GM18498 (cell line): ENCODE measurements around the gene MAMSTR.
"Not testable (repeated sequence)": the region's sequence is repeated elsewhere in the genome, so short reads cannot be mapped to it uniquely, and the experiment has no call there.

Source experiments
- ATAC-seq: cut with Tn5 transposase; IDR thresholded peaks from one replicate; pipeline ENCODE4 v1.9.1; 2021; ENCODE audit warnings: mild to moderate bottlenecking, moderate library complexity; ENCODE audit not compliant: unreplicated experiment

The MAMSTR gene, protein sequence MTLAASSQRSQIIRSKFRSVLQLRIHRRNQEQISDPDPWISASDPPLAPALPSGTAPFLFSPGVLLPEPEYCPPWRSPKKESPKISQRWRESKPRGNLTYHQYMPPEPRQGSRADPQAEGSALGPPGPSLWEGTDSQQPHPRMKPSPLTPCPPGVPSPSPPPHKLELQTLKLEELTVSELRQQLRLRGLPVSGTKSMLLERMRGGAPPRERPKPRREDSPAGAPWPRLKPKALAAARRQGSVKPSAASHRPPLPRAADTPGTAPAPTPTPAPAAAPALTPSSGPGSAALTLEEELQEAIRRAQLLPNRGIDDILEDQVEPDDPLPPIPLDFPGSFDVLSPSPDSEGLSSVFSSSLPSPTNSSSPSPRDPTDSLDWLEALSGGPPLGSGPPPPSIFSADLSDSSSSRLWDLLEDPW

DNA sequence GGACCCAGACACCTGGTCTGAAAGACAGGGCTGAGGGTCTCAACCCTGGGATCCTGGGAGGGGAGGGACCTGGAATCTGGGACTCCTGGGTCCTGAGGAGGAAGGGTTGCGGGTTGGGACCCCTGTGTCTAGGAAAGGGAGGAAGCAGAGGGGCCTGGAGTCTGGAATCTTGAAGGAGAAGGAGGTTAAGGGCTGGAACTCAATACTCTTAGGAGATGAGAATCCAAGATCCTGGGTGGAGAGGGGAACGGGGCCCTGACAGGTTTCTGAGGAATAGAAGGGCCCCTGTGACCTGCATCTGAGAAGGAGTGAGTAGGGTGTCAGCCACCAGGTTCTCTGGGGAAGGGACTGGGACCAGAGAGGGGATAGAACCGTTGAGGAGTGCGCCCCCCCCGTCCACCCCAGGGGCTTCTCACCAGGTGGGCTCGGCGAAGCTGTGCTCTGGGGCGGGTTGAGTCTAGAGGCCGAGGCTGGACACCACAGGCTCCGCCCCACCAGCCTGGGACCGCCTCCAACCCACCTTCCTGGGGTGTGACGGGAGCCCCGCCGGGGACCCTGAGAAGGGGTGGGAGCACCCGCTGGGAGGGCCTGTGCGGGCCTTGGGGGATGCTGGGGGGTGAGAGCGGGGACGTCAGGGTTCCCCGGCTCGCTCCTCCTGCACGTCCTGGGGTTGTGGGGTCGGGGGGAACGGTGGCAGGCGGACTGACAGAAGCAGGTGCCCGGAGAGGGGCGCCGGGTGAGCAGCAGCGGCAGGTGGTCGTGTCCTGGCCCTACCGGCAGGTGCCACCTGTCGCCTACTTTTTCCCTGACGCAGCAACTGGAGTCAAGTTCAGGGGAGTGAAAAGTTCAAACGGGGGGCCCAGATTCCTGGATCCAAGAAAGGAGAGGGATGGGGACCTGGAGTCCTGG, at the start of gene MAMSTR:
MAMSTR (minus strand) TSS at position 463 of the 909 bp plus-strand sequence. CDS start 694 bp downstream, outside the sequence.
- ATAC-seq: no peak

DNA sequence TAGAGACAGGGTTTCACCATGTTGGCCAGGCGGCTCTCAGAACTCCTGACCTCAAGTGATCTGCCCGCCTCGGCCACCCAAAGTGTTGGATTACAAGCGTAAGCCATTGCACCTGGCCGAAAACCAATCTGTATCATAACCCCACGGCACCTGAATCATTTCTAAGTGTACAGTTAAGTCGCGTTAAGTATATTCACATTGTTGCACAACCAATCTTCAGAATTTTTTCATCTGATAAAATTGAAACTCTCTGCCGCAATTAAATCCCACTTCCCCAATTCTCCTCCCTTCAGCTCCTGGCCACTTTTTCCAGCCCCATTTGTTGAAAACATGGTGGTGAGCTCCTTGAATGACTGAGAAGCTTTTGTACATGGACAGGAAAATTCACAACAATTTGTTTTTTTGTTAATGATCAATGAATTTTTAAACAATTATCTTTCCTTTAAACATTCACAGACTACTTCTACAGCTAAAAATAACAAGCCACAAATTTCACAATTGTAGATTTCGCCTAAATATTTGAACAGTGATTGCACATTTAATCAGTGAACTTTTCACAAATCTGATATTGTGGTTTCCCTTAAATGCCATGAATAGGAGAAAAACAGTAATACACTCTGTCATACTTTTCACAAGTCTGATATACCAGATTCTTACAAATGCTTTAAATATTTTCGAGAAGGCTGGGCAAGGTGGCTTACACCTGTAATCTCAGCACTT, 49.6 kb upstream of the MAMSTR start:
- no peak for ATAC-seq

DNA sequence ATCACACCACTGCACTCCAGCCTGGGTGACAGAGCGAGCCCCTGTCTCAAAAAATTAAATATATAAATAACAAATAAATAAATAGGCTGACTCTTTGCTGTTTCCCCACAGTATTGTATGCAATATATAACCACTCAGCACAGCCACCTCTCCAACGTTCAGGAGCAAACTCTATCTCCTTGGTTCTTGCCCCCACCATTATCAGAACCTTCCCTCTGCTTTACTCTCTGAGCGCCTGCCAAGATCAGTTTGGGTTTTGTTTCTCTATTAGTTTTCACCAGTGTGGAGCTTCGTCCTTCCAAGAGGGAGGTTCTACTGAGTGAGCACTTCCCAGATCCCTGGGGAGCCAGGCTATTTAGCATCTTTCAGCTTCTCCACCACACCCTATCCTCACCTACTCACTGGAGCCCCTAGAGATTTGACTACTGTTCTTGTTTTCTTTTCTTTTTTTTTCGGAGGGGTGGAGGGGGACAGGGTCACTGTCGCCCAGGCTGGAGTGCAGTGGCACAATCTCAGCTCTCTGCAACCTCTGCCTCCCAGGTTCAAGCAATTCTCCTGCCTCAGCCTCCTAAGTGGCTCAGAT, 48.7 kb upstream of the MAMSTR start:
- not testable (repeated sequence) for ATAC-seq

DNA sequence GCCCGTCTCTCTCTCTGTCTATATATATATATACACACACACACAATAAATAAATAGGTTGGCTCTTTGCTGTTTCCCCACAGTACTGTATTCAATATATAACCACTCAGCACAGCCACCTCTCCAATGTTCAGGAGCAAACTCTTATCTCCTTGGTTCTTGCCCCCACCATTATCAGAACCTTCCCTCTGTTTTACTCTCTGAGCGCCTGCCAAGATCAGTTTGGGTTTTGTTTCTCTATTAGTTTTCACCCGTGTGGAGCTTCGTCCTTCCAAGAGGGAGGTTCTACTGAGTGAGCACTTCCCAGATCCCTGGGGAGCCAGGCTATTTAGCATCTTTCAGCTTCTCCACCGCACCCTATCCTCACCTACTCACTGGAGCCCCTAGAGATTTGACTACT, 46.3 kb upstream of the MAMSTR start:
- ATAC-seq: not testable (repeated sequence)

DNA sequence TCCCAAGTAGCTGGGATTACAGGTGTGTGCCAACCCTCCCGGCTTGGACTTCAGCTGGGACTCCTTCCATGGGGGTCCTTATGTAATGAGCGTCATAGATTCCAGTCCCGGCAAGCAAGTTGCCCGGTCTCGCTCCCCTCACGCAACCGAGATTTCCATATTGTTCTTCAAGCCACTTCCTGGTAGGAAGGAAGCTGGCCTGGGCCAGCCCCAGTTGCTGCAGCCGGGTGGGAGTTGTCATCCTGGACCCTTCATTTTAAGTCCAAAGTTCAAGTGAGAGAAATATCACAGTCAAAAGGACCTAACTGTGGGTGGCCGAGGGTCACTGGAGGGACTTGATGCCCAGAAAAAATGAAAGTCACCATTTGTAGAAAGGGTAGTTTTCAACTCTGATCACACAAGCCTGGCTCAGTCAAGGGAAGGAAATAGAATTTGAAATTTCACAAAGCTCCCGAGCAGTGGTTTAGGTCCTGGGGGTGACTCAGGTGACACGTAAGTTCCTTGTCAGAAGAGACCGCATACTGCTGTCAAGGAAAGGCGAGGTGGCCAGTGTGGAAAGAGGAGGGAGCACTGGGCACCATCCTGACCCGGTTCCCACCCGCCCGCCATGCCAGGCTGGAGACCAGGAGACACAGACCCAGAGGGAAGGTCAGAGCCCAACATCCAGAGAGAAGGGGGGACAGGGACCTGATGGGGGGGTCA, 41.1 kb upstream of the MAMSTR start:
- ATAC-seq: no peak

DNA sequence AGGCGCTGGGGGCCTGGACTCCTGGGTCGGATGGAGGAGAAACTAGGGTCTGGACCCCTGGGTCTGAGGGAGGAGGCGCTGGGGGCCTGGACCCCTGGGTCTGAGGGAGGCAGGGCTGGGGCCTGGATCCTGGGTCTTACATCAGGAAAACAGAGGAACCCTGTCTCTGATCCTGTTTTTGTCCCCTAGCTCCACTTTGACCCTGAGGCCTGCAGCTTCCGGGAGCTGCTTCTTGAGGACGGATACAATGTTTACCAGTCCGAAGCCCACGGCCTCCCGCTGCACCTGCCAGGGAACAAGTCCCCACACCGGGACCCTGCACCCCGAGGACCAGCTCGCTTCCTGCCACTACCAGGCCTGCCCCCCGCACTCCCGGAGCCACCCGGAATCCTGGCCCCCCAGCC, 38.2 kb upstream of the MAMSTR start:
- no peak for ATAC-seq

DNA sequence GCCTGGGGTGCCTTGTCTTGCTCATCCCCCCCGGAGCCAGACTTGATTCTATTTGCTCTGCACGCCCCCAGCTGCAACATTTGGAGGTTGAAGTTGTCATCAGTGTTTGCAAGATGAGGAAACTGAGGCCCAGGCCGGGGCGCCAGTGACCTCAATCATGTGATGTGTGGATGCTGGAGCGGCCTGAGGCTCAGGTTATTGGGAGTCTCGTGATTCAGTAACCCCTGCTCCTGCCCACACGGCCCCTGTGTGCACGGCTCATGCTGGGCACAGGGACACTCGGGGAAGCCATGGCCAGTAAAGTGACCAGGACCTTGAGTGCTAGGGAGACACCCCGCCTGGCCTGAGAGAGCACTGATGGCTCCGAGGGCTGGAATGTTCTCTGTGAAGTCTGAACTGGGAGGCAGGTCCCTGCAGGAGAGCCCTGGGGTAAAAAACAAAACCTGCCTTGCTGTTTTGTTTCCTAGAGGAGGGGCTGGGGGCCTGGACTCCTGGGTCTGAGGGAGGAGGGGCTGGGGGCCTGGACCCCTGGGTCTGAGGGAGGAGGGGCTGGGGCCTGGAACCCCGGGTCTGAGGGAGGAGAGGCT, 37.7 kb upstream of the MAMSTR start:
- no peak for ATAC-seq

DNA sequence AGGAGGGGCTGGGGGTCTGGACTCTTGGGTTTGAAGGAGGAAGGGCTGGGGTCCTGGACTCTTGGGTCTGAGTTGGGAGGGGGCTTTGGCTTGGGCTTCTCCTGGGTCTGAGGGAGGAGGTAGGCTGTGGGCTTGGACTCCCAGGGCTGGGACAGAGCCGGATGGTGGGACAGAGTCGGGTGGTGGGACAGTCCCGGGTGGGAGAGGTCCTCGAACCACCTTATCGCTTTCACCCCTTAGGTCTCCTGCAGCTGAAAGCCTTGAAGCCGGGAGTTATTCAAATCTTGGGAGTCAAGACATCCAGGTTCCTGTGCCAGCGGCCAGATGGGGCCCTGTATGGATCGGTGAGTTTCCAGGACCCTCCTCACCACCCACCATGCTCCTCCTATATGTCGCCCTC, 37.2 kb upstream of the MAMSTR start:
- no peak for ATAC-seq

DNA sequence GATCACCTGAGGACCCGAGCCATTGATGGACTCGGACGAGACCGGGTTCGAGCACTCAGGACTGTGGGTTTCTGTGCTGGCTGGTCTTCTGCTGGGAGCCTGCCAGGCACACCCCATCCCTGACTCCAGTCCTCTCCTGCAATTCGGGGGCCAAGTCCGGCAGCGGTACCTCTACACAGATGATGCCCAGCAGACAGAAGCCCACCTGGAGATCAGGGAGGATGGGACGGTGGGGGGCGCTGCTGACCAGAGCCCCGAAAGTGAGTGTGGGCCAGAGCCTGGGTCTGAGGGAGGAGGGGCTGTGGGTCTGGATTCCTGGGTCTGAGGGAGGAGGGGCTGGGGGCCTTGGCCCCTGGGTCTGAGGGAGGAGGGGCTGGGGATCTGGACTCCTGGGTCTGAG, 36.7 kb upstream of the MAMSTR start:
- ATAC-seq: no peak

DNA sequence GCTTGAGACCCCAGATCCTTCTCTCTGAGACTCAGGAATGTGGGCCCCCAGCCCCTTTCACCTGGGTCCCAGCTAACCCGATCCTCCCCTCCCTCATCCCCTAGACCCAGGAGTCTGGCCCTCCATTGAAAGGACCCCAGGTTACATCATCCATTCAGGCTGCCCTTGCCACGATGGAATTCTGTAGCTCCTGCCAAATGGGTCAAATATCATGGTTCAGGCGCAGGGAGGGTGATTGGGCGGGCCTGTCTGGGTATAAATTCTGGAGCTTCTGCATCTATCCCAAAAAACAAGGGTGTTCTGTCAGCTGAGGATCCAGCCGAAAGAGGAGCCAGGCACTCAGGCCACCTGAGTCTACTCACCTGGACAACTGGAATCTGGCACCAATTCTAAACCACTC, 36.3 kb upstream of the MAMSTR start:
- ATAC-seq: no peak

DNA sequence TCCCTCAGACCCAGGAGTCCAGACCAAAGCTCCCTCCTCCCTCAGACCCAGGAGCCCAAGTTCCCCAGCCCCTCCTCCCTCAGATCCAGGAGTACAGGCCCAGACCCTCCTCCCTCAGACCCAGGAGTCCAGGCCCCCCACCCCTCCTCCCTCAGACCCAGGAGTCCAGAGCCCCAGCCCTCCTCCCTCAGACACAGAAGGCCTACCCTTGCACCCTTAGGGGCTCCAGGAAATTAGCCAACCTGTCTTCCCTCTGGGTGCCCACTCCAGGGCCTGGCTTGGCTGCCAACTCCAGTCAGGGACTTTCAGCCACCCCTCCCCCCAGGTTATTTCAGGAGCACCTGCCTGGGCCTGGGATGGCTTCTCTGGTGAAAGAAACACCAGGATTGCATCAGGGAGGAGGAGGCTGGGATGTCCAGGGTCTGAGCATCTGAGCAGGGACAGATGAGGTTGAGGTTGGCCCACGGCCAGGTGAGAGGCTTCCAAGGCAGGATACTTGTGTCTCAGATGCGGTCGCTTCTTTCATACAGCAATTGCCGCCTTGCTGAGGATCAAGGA, 35.6 kb upstream of the MAMSTR start, which contains the start of gene FGF21:
FGF21 (plus strand) TSS at position 441 of the 558 bp plus-strand sequence. CDS start 713 bp downstream, outside the sequence.
- ATAC-seq: no peak

DNA sequence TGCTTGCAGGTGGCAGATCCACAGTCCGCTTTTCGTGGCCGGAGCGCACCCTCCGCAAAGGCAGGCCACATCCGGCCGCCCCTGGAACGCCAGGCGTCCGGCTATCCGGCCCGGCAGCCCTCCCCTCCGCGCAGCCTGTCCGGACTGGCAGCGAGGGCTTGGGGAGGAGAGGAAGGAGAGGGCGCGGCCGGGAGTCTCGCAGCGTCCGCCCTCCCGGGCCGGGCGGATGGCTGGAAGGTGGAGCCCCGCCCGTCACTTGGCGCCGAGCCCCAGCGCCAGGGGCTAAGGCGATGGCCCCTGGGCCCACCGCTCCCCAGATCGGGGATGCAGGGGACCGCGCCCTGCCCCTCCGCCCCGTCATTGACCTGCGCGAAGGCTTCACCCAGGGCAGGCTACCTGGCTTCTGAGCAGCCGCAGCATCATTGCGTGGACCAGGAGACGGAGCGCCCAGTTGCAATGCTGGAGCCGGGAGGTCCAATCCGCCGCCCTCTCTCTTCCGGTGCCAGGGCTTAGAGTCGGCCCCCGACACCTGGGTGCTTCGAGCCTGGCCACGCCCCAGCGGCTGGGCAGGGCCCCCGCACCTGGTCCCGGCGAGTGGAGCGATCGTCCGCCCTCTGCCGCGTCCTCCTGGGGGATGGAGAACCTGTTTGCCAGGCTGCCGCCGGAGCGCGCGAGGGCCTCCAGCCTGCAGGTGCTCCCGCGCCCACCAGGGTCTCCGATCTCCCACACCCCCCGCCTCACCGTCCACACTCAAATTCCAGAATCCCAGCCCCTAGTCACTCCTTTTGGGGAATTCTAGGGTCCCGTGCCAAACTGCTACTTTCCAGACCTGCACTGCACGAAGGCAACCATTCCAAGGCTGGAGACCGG, 33.2 kb upstream of the MAMSTR start, which contains the start of gene FUT1:
FUT1 (minus strand) TSS at position 146 of the 870 bp plus-strand sequence. CDS start 1,360 bp downstream, outside the sequence.
- no peak for ATAC-seq

DNA sequence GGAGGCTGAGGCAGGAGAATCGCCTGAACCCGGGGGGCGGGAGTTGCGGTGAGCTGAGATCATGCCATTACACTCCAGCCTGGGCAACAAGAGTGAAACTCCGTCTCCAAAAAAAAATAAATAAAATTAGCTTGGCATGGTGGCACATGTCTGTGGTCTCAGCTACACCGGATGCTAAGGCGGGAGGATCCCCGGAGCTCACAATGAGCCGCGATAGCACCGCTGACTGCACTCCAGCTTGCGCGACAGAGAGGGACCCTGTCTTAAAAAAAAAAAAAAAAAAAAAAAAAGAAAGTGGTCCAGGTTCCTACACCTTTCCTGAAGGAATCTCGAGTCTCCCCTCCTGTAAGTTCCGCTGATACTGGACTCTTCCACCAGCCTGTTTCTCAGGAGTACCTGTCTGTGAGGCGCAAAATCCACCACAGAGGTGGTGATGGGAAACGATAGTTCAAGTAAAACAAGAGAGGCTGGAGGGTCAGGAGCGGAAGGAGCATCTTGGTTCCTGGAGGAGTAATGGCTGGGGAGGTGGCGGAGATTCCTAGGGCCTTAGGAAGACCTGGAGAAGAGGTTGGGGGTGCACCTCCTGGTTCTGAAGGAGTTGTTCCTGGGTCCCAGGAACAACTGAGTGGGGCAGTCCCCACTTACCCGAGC, 32.4 kb upstream of the MAMSTR start:
- no peak for ATAC-seq

DNA sequence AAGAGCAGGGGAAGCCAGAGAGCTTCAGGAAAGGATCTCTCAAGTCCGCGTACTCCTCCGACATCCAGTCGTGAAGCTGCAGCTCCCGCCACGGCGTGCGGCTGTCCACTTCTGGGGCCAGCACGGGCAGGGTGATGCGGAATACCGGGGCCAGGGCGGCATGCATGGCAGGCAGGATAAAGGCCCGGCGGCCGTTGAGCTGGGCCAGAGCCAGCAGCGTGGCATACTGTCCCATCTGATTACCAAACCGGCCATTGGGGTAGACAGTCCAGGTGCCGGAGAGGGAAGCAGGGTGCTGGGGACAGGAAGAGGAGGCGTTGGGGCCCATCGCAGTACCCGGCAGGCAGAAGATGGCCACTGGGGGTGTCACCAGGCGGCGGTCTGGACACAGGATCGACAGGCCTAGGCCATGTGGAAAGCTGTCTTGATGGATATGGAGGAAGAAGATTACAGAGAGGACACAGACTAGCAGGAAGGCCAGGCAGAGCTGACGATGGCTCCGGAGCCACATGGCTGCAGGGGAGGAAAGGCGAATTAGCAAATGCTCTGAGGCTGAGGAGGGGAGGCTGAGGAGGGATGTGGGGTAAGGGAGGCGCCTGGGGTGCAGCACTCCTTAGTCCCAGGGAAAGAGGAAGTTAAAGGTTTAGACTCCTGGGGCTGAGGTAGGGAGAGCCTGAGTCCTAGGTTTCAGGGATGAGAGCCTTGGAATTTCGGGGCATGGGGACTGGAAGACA, 31.4 kb upstream of the MAMSTR start:
- ATAC-seq: no peak

DNA sequence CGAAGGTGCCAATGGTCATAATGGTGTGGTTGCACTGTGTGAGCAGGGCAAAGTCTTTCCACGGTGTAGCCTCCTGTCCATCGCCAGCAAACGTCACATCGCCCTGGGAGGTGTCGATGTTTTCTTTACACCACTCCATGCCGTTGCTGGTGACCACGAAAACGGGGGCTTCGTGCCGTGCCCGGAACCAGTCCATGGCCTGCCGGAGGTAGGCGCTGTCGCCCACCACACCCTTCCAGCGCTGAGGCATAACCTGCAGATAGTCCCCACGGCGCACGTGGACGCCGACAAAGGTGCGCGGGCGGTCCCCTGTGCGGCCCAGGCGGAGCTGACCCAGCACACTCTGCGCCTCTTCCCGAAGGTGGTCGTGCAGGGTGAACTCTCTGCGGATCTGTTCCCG, 30.8 kb upstream of the MAMSTR start:
- ATAC-seq: no peak

DNA sequence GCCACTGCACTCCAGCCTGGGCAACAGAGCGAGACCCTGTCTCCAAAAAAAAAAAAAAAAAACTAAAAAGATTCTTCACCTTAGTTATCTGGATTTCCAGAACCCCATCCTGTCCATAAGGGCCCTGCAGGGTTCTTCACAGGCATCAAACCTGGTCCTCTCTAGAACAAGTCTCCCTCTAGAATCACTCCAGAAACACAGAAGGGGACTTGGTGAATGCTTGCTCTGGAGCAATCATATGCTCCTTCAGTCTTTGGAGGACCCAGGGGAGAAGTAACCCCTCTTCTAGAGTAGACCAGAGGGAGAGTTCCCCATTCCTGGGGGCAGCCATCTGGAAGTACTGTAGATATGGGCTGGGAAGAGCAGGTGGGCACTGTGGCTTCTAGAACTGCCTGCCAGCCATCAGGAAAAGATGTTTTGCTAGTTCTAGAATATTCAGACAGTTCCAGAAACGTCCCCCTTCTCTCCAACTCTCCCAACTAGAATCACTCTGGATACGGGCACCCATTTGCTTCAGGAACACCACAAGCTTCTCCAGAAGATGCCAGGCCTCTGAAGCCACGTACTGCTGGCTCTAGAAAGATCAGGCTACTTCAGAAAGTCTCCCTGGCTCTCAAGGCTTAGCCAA, 30.2 kb upstream of the MAMSTR start:
- no peak for ATAC-seq
